Panc1 (cell line): Measurements from ENCODE around the gene LRP1B. TPM values are rescaled to one million over a fixed set of nuclear protein-coding genes. Genes with fewer than 3 reads are reported as not detected.

ENCODE experiments used
- ATAC-seq: fragments of 200-7000 bp; cut with Tn5 transposase; 2 replicates; pipeline ENCODE4 v1.9.1; 2020; ENCODE audit warnings: mild to moderate bottlenecking, moderate library complexity
- BruUV-seq: library from RNA; stranded (reverse); fragments of 400-500 nt; replicated peaks from 2 replicates; lab custom pipeline; 2021; lab: Mats Ljungman, UMichigan
- CTCF ChIA-PET: fragments of 300-600 bp; sonication (Branson Sonifier 250); formaldehyde crosslinking; loops from one replicate; lab custom pipeline; 2022; ENCODE audit warnings: antibody characterized with exemption; lab: Charles Lee
- POLR2A ChIA-PET: fragments of 300-600 bp; sonication (Branson Sonifier 250); formaldehyde crosslinking; loops from one replicate; lab custom pipeline; 2022; ENCODE audit warnings: antibody characterized with exemption; lab: Charles Lee
- DNase-seq: peaks from one replicate; pipeline ENCODE4 v3.0.0-alpha.2; 2010; ENCODE audit warnings: low read depth, low spot score
- H3K27ac ChIP-seq: 2 replicates; pipeline ENCODE4 v1.5.1; 2011; ENCODE audit warnings: mild to moderate bottlenecking, low read length, inconsistent platforms
- H3K27me3 ChIP-seq: fragments of 200-500 bp; sonication (Bioruptor generic); 2 replicates; pipeline ENCODE4 v1.6.0; 2014; ENCODE audit warnings: low read length, inconsistent platforms; ENCODE audit not compliant: control insufficient read depth, insufficient read depth
- H3K36me3 ChIP-seq: fragments of 200-500 bp; sonication (Bioruptor generic); 2 replicates; pipeline ENCODE4 v1.5.1; 2014; ENCODE audit warnings: inconsistent platforms, mild to moderate bottlenecking, low read length, moderate library complexity; ENCODE audit not compliant: control insufficient read depth, insufficient read depth
- H3K4me1 ChIP-seq: 2 replicates; pipeline ENCODE4 v1.5.1; 2011; ENCODE audit warnings: inconsistent platforms, mild to moderate bottlenecking, low read length, moderate library complexity; ENCODE audit not compliant: control insufficient read depth, insufficient read depth
- H3K4me3 ChIP-seq, 2 experiments: 2 replicates each; pipeline ENCODE4 v1.5.1; 2011 to 2012; ENCODE audit warnings: low read depth in 2 of 2, low read length in 2 of 2, mild to moderate bottlenecking in 2 of 2, inconsistent platforms in 1 of 2, moderate library complexity in 1 of 2
- H3K9me3 ChIP-seq: fragments of 200-500 bp; sonication (Bioruptor generic); 2 replicates; pipeline ENCODE4 v1.5.1; 2014; ENCODE audit warnings: low read depth, mild to moderate bottlenecking, inconsistent platforms, low read length, moderate library complexity; ENCODE audit not compliant: control insufficient read depth, insufficient read depth
- CTCF ChIP-seq: fragments of 450-650 bp; IDR thresholded peaks from 2 replicates; pipeline ENCODE4 v1.5.1; 2017; ENCODE audit warnings: mild to moderate bottlenecking
- POLR2AphosphoS5 ChIP-seq: IDR thresholded peaks from 2 replicates; pipeline ENCODE4 v1.6.1; 2012; ENCODE audit warnings: mild to moderate bottlenecking, low read depth, low read length, moderate library complexity
- REST ChIP-seq, 2 experiments: IDR thresholded peaks; 2 replicates each; pipeline ENCODE4 v1.6.1; 2011 to 2012; ENCODE audit warnings: low read depth in 2 of 2, control low read depth in 1 of 2, low read length in 1 of 2, mild to moderate bottlenecking in 1 of 2, moderate library complexity in 1 of 2; ENCODE audit not compliant: insufficient read depth in 1 of 2
- SIN3A ChIP-seq: IDR thresholded peaks from 2 replicates; pipeline ENCODE4 v1.6.1; 2012; ENCODE audit warnings: low read depth, mild to moderate bottlenecking, low read length, moderate library complexity, borderline replicate concordance; ENCODE audit not compliant: insufficient read depth
- TCF7L2 ChIP-seq: IDR thresholded peaks from 2 replicates; pipeline ENCODE4 v1.6.1; 2011; ENCODE audit warnings: mild to moderate bottlenecking, low read depth, low read length, inconsistent platforms
- in situ Hi-C: cut with HindIII; loops from 2 replicates; pipeline ENCODE4 v1.10.0; 2016; ENCODE audit warnings: low sequenced_read_pairs, low pct_unique_long_range_greater_than_20kb
- intact Hi-C: fragments of 100-400 bp; cut with micrococcal nuclease; formaldehyde crosslinking; loops from one replicate; pipeline ENCODE4 v1.10.0; 2022; ENCODE audit not compliant: unreplicated experiment
- total RNA-seq: library from RNA; stranded (reverse); gene quantifications from one replicate; pipeline ENCODE4 v1.2.1, GENCODE V29; 2021; ENCODE audit not compliant: unreplicated experiment

Gene LRP1B
- total RNA-seq, 1 experiment from 2014 or later = 0.54 TPM

- intact Hi-C loops (no loop called here), in situ Hi-C loops (no loop called here)
- no peak for TF ChIP-seq POLR2AphosphoS5
- no peak for TF ChIP-seq SIN3A
- no peak for TF ChIP-seq REST (IDR thresholded peaks at IDR 0.05; ENCODE audit: insufficient read depth in 1 of 2, low read depth in 2 of 2, low read length in 1 of 2)
- TF ChIP-seq TCF7L2 = no peak
- TF ChIP-seq CTCF = no peak
- no peaks in the 10 kb centered on the region for H3K36me3 ChIP-seq
- H3K27ac ChIP-seq = no peak overlapping the region
- POLR2A ChIA-PET = interaction anchor here (0.7 kb wide), 1 partner anchor 121 kb away, joined by 3 read pairs; no protein-coding TSS in a partner anchor
- ATAC-seq (no peak), DNase-seq (no peak)
- H3K27me3 ChIP-seq = no peaks in the 10 kb centered on the region
- no peaks in the 10 kb centered on the region for H3K4me1 ChIP-seq
- no peak overlapping the region for H3K4me3 ChIP-seq
- CTCF ChIA-PET = no interaction called here
- no TSS peak for BruUV-seq
- no peaks in the 10 kb centered on the region for H3K9me3 ChIP-seq
These were observed 120.1 kb downstream of the LRP1B start for GRCh38 chr2:142010477-142011270.

GRCh38 chr2:142008135-142008744 is 122.6 kb downstream of the LRP1B start:
- Histone ChIP-seq H3K9me3 (no peaks in the 10 kb centered on the region), H3K4me1 (no peaks in the 10 kb centered on the region), H3K27ac (no peak overlapping the region), H3K27me3 (no peaks in the 10 kb centered on the region), H3K4me3 (no peak overlapping the region), H3K36me3 (no peaks in the 10 kb centered on the region)
- in situ Hi-C loops = no loop called here
- TF ChIP-seq REST (IDR thresholded peaks at IDR 0.05; ENCODE audit: insufficient read depth in 1 of 2, low read depth in 2 of 2, low read length in 1 of 2) (no peak), SIN3A (no peak), CTCF (no peak), POLR2AphosphoS5 (no peak), TCF7L2 (no peak)
- no peak for DNase-seq
- intact Hi-C loops = no loop called here
- ChIA-PET CTCF (no interaction called here), POLR2A (no interaction called here)
- no TSS peak for BruUV-seq
- ATAC-seq = no peak; the same call in 1 of the 2 replicates
